HG03469 (cell line): ENCODE measurements around the gene SPATA45.
"Not testable (repeated sequence)": the region's sequence is repeated elsewhere in the genome, so short reads cannot be mapped to it uniquely, and the experiment has no call there.

Experiments
- ATAC-seq: cut with Tn5 transposase; IDR thresholded peaks from one replicate; pipeline ENCODE4 v1.9.1; 2021; ENCODE audit warnings: mild to moderate bottlenecking, moderate library complexity, moderate number of reproducible peaks; ENCODE audit not compliant: unreplicated experiment

The SPATA45 gene

DNA sequence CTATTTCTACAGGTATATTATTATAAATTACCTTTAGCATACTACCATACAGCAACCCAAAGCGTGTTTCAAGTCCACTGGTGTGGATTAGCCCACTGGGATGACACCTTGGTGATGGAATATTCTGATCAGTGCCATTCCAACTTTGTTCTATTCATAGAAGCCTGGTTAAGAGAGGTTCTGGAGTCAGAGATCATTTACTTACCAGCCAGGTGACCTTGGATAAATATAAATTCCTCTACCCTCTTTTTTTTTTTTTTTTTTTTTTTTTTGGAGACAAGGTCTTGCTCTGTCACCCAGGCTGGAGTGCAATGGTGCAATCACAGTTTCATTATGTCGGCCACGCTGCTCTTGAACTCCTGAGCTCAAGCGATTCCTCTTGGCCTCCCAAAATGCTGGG, at the start of gene SPATA45:
TSS of gene SPATA45 (minus strand) at position 101 of the 400 bp plus-strand sequence. CDS start 11,500 bp downstream, outside the sequence.
- no peak for ATAC-seq

DNA sequence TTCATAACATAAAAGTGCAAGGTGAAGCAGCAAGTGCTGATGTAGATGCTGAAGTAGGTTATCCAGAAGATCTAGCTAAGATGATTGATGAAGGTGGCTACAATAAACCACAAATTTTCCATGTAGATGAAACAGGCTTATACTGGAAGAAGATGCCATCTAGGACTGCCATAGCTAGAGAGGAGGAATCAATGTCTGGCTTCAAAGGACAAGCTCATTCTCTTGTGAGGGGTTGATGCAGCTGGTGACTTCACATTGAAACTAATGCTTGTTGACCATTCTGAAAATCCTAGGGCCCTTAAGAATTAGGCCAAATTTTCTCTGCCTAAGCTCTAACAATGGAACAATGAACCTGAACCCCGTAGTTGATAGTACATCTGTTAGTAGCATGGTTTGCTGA, 44.7 kb upstream of the SPATA45 start:
- ATAC-seq, result no peak

DNA sequence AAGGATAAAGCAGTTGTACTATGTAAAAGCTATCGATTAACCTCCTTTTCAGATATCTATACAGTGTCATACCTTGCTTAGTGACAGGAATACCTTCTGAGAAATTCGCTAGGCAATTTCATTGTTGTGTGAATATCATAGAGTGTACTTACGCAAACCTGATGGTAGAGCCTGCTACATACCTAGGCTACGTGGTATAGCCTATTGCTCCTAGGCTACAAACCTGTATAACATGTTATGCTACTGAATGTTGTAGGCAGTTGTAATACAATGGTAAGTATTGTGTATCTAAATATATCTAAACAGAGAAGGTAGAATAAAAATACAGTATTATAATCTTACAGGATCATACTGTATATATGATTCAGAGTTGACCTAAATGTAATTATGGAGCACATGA, 37.1 kb upstream of the SPATA45 start:
- no peak for ATAC-seq

DNA sequence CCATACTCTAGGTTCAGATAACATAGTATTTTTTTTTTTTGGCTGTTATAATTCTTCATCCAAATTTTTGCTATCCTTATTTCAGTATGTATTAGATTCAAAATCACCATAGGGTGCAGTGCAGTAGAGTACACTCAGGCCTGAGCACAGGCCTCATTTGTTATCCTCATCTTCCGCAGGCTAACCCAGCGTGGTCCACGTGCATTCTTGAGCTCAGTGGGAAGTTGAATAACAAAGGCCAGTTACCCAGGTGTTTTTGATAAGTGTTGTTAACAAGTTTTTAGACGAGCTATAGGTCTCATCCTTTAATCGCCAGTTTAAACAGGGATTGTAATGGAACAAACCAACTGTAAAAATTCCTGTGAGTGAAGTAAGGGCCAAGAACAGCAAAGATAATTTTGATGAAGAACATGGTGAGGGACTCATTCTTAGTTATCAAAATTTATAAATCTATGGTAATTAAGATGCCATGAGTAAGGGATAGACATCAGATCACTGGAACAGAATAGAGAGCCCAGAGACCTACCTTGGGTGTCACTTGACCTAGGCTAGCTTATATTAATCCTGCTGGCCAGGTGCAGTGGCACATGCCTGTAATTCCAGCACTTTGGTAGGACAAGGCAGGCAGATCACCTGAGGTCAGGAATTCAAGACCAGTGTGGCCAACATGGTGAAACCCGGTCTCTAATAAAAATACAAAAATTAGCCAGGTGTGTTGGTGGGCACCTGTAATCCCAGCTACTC, 32.7 kb upstream of the SPATA45 start:
- no peak for ATAC-seq

DNA sequence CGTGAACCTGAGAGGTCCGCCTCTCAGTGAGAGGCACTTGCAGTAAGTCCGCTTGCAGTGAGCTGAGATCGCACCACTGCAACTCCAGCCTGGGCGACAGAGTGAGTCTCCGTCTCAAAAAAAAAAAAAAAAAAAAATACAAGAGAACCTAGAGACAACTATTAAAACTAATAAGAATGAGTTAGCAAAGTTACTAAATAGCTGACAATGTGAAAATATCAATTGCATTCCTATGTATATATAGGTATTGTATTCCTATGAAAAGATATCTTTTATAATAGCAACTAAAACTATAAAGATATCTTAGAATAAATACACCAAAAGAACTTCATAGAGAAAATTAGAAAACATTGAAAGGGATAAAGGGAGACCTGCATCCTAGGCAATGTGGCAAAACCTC, 31.0 kb upstream of the SPATA45 start:
- ATAC-seq, result no peak

DNA sequence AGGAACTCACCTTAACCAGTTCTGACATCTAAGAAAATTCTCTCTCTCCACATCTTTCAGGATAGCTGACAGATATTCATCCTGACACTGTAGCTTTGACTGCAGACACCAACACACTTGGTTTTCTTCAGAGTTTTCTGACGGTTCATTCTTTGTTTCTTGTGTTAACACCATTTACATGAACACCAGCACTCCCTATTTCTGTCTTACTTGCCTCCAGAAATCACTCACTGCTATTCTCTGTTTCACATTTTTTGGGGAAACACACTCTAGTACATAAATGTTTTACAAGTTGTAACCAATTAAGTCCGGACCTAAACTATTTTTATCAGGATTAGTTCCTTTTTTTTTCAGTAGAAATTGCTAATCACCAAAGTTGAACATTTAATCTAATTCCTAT, 26.1 kb upstream of the SPATA45 start:
- peak; percentile 61 for ATAC-seq

DNA sequence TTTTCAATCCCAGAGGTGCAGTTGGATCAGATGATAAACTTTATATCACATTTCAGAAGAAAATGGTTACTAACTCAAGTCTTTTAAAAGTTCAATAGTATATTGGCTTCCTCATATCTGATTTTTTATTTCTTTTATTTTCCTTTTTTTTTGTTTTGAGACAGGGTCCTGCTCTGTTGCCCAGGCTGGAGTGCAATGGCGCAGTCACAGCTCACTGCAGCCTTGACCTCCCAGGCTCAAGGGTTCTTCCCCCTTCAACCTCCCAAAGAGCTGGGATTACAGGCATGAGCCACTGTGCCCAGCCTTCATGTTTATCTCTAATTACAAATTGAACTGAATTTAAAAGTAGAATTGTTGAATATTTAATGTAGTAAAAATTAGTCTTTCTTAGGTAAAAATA, 24.5 kb upstream of the SPATA45 start:
- no peak for ATAC-seq

DNA sequence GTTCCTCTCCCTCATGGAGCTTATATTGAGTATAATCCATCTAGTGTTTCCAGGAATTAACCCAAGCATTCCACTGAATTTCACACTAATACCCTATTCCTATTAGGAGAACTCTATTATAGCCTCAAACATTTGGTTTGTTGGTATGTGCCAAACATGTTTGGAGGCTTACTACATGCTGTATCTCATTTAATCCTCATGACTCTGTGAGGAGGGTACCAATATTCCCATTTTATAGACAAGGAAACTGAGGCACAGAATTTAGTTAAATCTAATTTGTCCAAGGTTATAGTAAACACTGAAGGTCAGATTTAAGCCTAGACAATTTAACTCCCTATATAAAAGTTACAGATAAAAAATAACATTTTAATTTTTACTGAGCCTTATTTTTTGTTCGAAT, 19.7 kb upstream of the SPATA45 start:
- no peak for ATAC-seq

DNA sequence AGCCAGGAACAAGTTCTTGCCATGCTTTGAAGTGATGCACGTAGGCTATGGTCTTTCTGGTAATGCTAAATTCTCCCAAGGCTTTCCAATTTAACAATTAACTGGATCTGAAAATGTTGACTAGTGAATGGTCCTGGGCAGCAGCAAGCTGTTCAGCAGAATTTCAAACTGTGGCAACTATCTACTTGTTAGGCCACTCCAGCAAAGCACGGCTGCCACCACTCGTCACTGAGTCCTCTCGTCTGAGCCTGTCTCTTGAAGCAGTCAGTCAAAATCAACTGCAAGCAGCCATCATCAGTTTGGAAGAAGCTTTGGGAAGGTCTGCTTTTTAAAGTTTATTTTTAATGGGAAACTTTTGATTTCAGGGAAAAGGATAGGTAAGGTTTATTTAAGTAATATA, 16.8 kb upstream of the SPATA45 start:
- ATAC-seq, result no peak

DNA sequence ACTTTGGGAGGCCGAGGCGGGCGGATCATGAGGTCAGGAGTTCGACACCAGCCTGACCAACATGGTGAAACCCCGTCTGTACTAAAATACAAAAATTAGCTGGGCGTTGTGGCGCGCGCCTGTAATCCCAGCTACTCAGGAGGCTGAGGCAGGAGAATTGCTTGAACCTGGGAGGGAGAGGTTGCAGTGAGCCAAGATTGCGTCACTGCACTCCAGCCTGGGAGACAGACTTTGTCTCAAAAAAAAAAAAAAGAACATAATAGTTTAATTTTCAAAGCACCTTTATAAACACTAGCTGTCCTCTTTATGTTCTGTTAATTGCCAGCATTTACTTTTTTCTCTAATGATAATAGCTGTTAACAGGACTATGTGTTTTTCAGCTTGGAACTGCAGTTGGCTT, 15.9 kb upstream of the SPATA45 start:
- ATAC-seq, result not testable (repeated sequence)

DNA sequence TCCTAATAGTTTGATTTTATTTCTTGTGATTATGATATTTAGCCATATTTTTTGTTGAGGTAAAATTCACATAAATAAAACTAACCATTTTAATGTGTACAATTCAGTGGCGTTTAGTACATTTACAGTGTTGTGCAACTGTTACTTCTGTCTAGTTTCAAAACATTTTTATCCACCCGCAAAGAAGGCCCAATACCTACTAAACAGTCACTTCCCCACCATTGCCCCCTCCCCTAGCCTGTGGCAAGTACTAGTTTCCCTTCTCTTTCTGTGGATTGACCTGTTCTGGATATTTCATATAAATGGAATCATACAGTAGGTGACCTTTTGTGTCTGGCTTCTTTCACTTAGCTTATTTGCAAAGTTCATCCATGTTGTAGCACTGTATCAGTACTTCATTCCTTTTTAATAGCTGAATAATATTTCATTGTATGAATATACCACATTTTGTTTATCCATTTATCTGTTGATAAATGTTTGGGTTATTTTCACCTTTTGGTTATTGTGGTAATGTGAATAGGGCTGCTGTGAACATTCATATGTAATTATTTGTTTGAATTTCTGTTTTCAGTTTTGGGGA, 14.8 kb upstream of the SPATA45 start:
- ATAC-seq, result no peak

DNA sequence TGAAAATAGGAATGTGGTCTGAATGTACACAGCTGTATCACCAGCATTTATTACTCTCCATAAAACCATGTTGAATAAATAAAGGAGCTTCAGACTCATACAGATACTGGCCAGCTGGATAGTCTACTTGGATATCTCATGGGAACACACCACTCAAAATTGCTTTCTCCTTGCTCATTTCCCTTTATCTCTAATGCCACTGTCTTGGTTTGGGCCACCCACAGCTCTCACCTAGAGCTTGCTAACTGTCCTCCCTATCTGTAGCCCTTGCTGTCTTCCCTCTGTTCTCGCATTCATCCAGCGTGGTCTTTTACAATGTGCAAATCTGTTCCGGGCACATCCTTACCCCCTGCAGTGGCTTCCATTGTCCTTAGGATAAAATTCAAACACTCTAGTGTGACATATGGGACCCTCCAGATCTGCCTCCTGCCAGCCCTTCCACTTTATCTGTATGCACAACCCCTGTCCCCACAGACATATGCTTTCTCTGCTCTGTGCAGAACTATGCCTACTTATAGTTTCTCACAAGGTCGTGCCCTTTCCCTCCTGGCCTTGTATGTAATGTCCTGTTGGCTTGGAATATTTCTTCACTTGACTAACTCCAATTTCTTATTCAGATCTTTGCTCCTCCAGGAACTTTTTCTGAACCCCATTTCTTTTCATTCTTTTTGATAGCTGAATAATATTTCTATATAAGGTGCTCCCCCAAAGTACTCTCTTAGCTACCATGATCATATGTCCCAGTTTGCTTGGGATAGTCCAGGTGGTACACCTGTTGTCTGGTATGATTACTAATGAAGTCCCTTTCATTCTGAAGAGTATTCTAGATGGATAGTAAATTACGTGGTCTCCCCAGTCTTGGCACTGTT, 13.5 kb upstream of the SPATA45 start:
- ATAC-seq, result no peak

DNA sequence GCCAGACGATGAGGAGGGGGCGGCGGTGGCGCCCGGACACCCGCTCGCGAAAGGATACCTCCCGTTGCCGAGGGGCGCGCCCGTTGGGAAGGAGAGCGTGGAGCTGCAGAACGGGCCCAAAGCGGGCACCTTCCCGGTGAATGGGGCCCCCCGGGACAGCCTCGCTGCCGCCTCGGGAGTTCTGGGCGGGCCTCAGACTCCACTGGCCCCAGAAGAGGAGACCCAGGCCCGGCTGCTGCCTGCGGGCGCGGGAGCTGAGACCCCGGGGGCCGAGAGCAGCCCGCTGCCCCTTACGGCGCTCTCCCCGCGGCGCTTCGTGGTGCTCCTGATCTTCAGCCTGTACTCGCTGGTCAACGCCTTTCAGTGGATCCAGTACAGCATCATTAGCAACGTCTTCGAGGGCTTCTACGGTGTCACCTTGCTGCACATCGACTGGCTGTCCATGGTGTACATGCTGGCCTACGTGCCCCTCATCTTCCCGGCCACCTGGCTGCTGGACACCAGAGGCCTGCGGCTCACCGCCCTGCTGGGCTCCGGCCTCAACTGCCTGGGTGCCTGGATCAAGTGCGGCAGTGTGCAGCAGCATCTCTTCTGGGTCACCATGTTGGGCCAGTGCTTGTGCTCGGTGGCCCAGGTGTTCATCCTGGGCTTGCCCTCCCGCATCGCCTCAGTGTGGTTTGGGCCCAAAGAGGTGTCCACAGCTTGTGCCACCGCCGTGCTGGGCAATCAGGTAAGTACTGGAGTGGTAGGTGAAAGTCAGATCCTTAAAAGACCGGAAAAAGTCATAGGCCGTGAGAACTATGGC, 11.2 kb upstream of the SPATA45 start:
- no peak for ATAC-seq

DNA sequence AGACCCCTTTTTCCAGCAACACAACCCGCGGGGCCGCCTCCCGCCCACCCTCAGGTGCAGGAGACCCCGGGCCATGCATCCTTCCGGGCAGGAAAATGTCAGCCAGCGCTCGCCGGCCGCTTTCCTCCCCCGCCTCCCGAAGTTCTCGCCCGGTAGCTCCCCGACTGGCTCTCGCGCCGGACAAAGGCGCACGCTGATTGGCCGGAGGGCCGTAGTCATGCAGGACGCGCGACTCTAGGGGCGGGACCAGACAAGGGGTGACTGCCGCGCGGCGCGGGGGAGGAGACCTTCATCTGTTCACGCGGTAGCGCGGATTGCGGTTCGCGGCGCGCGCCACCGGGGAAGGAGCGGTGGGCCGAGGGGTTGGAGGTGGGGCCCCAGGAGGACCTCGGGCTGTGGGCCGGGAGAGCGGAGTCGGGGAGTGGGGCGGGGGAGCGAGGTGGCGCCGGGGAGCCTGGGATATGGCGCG, 10.6 kb upstream of the SPATA45 start, which contains the start of gene FLVCR1:
TSS of gene FLVCR1 (plus strand) at position 284 of the 469 bp plus-strand sequence. CDS start at position 462, 178 bp downstream.
- ATAC-seq, result peak; percentile 89

DNA sequence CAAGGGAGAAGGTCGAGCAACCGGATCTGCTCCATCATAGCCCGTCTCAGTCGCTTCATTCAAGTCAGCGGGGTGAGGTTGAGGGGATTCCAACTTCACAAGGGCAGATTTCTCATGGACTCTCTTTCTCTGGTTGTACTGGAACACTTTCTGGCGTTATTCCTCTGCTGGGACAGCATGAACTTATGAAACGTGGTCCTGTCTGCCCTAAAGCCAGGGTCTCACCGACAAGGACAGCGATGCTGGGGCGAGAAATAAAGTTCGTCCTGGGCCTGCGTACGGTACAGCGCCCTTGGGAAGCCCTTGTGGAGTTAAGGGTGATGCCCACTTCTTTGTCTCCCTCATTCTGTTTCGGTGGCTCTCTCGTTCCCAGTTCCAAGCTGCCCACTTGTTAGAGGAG, 9.3 kb upstream of the SPATA45 start:
- no peak for ATAC-seq

DNA sequence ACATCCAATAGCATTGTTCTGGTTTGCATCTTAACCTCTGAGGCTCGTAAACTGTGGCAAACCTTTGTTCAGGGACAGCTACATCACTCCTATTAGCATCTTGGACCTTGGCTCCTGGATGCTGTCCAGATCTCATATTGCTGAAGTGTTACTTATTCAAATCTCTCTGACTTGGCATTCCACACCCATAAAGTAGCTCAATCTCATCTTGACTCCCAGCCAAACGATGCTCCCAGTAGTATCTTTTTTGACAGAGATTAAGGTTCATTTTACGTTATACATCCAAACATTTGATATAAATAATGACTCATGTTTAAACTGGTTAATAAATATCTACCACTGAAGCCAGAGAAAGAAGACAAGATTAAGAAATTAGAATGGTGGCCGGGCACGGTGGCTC, 6.2 kb upstream of the SPATA45 start:
- no peak for ATAC-seq

DNA sequence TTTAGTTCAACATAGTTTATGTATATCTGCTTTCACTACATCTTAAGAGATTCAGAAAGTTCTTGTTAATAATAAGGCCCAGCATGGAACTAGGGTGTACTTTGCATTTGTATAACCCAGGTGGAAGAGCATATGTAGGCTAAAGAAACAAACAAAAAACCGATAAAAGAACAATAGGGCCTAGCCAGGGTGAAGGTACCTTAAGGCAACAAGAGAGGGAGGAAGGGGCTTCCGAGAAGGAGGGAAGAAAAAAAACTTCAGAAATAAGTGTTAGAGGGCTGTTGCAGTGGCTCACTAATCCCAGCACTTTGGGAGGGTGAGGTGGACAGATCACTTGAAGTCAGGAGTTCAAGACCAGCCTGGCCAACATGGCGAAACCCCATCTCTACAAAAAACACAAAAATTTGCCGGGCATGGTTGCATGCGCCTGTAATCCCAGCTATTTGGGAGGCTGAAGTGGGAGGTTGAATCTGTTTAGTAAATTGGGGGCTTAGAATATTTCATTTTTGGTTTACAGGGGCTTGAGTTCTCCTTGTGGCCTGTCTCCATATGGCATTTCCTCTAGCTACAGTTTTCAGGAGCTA, 4.7 kb upstream of the SPATA45 start:
- ATAC-seq, result no peak

DNA sequence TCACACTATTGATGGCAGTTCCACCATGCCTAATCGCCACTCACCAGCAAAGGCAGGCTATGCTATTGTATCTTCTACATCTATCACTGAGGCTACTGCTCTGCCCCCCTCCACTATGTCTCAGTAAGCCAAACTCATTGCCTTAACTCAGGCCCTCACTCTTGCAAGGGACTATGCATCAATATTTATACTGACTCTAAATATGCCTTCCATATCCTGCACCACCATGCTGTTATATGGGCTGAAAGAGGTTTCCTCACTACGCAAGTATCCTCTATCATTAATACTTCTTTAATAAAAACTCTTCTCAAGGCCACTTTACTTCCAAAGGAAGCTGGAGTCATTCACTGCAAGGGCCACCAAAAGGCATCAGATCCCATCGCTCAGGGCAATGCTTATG, 2.9 kb downstream of the SPATA45 start:
- not testable (repeated sequence) for ATAC-seq

DNA sequence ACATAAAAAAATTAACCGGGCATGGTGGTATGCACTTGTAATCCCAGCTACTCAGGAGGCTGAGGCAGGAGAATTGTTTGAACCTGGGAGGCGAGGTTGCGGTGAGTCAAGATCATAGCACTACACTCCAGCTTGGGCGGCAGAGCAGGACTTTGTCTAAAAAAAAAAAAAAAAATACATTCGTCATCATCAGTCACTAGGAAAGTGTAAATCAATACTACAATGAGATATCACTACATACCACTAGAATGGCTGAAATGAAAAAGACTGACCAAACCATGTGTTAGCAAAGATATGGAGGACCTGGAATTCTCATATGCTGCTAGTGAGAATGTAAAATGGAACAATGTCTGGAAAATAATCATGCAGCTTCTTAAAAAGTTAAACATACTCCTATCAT, 9.3 kb downstream of the SPATA45 start:
- ATAC-seq, result no peak
